ENCODE data around the gene CPVL.

CPVL gene

GRCh38 chr7:29167721-29168120, 21.4 kb upstream of the CPVL start:
- no peak overlapping the region for H3K4me3 Mint-ChIP-seq
- H3K9me3 Mint-ChIP-seq, result peaks cover 4 to 9% of the 10 kb centered on the region in 2 donors
- peaks cover 15% of the 10 kb centered on the region for H3K27me3 Mint-ChIP-seq
- no peak overlapping the region for H3K27ac Mint-ChIP-seq
- ATAC-seq, result no peak
- H3K4me1 Mint-ChIP-seq, result no peaks in the 10 kb centered on the region
- DNase-seq, result no peak

- Mint-ChIP-seq H3K27ac (no peak overlapping the region), H3K27me3 (peaks cover 19% of the 10 kb centered on the region), H3K4me1 (no peaks in the 10 kb centered on the region), H3K4me3 (no peak overlapping the region), H3K9me3 (peaks cover 4 to 9% of the 10 kb centered on the region in 2 donors)
- DNase-seq (no peak), ATAC-seq (no peak)
Measured at GRCh38 chr7:29163854-29164253, 17.5 kb upstream of the CPVL start.

GRCh38 chr7:29162577-29162976, 16.2 kb upstream of the CPVL start:
- Mint-ChIP-seq H3K4me3 (no peak overlapping the region), H3K27me3 (peaks cover 26% of the 10 kb centered on the region), H3K9me3 (peaks cover 0 to 9% of the 10 kb centered on the region in 2 donors), H3K4me1 (no peaks in the 10 kb centered on the region), H3K27ac (no peak overlapping the region)
- DNase-seq (no peak), ATAC-seq (no peak)

- no peak overlapping the region for H3K4me3 Mint-ChIP-seq
Measured at GRCh38 chr7:29161231-29161630, 14.9 kb upstream of the CPVL start.

GRCh38 chr7:29160080-29160479, 13.7 kb upstream of the CPVL start:
- Mint-ChIP-seq H3K9me3 (no peaks in the 10 kb centered on the region), H3K4me1 (peaks cover 7% of the 10 kb centered on the region), H3K27ac (no peak overlapping the region), H3K27me3 (peaks cover 27% of the 10 kb centered on the region), H3K4me3 (no peak overlapping the region)
- DNase-seq (no peak), ATAC-seq (no peak)

More at GRCh38 chr7:29161231-29161630, 14.9 kb upstream of the CPVL start:
- H3K27me3 Mint-ChIP-seq, result peaks cover 32% of the 10 kb centered on the region
- ATAC-seq, result no peak
- peaks cover 0 to 9% of the 10 kb centered on the region in 2 donors for H3K9me3 Mint-ChIP-seq
- DNase-seq, result no peak
- no peak overlapping the region for H3K27ac Mint-ChIP-seq
- peaks cover 7% of the 10 kb centered on the region for H3K4me1 Mint-ChIP-seq

- no peak overlapping the region for H3K4me3 Mint-ChIP-seq
- DNase-seq (no peak), ATAC-seq (no peak)
- peaks cover 7% of the 10 kb centered on the region for H3K4me1 Mint-ChIP-seq
- H3K9me3 Mint-ChIP-seq, result no peaks in the 10 kb centered on the region
- H3K27me3 Mint-ChIP-seq, result peaks cover 27% of the 10 kb centered on the region
- no peak overlapping the region for H3K27ac Mint-ChIP-seq
Measured at GRCh38 chr7:29158795-29159423, 12.6 kb upstream of the CPVL start.

- Mint-ChIP-seq H3K4me3 (peak overlapping the region in 1 of 2 donors; percentile 15), H3K4me1 (peaks cover 7% of the 10 kb centered on the region), H3K9me3 (no peaks in the 10 kb centered on the region), H3K27me3 (peaks cover 27% of the 10 kb centered on the region), H3K27ac (no peak overlapping the region)
- no peak for ATAC-seq
- no peak for DNase-seq
Measured at GRCh38 chr7:29156907-29157452, 10.6 kb upstream of the CPVL start.

GRCh38 chr7:29154076-29154475, 7.7 kb upstream of the CPVL start:
- H3K27me3 Mint-ChIP-seq, result peaks cover 16% of the 10 kb centered on the region
- H3K9me3 Mint-ChIP-seq, result no peaks in the 10 kb centered on the region
- no peak overlapping the region for H3K4me3 Mint-ChIP-seq
- no peak overlapping the region for H3K27ac Mint-ChIP-seq
- no peak for ATAC-seq
- H3K4me1 Mint-ChIP-seq, result peaks cover 7% of the 10 kb centered on the region
- DNase-seq, result no peak

- Mint-ChIP-seq H3K4me1 (peaks cover 12% of the 10 kb centered on the region), H3K9me3 (no peaks in the 10 kb centered on the region), H3K27me3 (peaks cover 24% of the 10 kb centered on the region), H3K4me3 (no peak overlapping the region), H3K27ac (no peak overlapping the region)
- ATAC-seq, result no peak
- no peak for DNase-seq
Measured at GRCh38 chr7:29150856-29151255, 4.5 kb upstream of the CPVL start.

GRCh38 chr7:29149036-29149435, 2.7 kb upstream of the CPVL start:
- Mint-ChIP-seq H3K4me3 (no peak overlapping the region), H3K4me1 (peaks cover 13% of the 10 kb centered on the region), H3K9me3 (no peaks in the 10 kb centered on the region), H3K27ac (no peak overlapping the region), H3K27me3 (peaks cover 41% of the 10 kb centered on the region)
- no peak for DNase-seq
- no peak for ATAC-seq

- Mint-ChIP-seq H3K27me3 (peaks cover 49% of the 10 kb centered on the region), H3K4me1 (peaks cover 13% of the 10 kb centered on the region), H3K4me3 (no peak overlapping the region), H3K27ac (no peak overlapping the region), H3K9me3 (no peaks in the 10 kb centered on the region)
- ATAC-seq (no peak), DNase-seq (no peak)
Measured at GRCh38 chr7:29147821-29148220, 1.5 kb upstream of the CPVL start.

GRCh38 chr7:29146888-29147609, 712 bp upstream of the CPVL start:
- ATAC-seq (no peak), DNase-seq (no peak)
- Mint-ChIP-seq H3K9me3 (no peaks in the 10 kb centered on the region), H3K27me3 (peaks cover 56% of the 10 kb centered on the region), H3K4me3 (peak overlapping the region in 1 of 2 donors; percentile 56), H3K4me1 (peaks cover 13% of the 10 kb centered on the region), H3K27ac (peak overlapping the region in 1 of 2 donors; percentile 48)

- DNase-seq, result no peak
- Mint-ChIP-seq H3K4me1 (peaks cover 13% of the 10 kb centered on the region), H3K9me3 (no peaks in the 10 kb centered on the region), H3K4me3 (peak overlapping the region in 1 of 2 donors; percentile 56), H3K27me3 (peaks cover 57% of the 10 kb centered on the region), H3K27ac (no peak overlapping the region)
- ATAC-seq, result no peak
Measured at GRCh38 chr7:29145553-29146056, 732 bp downstream of the CPVL start.

- DNase-seq (no peak), ATAC-seq (no peak)
- Mint-ChIP-seq H3K9me3 (no peaks in the 10 kb centered on the region), H3K4me1 (peaks cover 13% of the 10 kb centered on the region), H3K4me3 (no peak overlapping the region), H3K27ac (no peak overlapping the region), H3K27me3 (peaks cover 61% of the 10 kb centered on the region)
Measured at GRCh38 chr7:29143751-29144150, 2.6 kb downstream of the CPVL start.

- Mint-ChIP-seq H3K9me3 (no peaks in the 10 kb centered on the region), H3K4me3 (no peak overlapping the region), H3K27ac (no peak overlapping the region), H3K27me3 (peaks cover 54% of the 10 kb centered on the region), H3K4me1 (peaks cover 13% of the 10 kb centered on the region)
- ATAC-seq (no peak), DNase-seq (no peak)
Measured at GRCh38 chr7:29142021-29142727, 4.2 kb downstream of the CPVL start.

Data from stimulated activated naive CD8-positive, alpha-beta T cell treated with anti-CD3 and anti-CD28 coated beads, Interleukin-15, amount 100 ng/mL, for 72 hours (primary cell).